ENCODE measurements around the gene DDX54. TPM values are rescaled to one million over a fixed set of nuclear protein-coding genes. Genes with fewer than 3 reads are reported as not detected.

DDX54 gene
- total RNA-seq, 5 donors from 2014 or later (not counting 1 experiment from before 2014, with no cell fraction given): 86.1 to 100.0 (median 88.0) TPM

- WGBS (ENCODE audit: insufficient coverage): 0% methylated on average over 18 of the region's 20 CpGs
- Histone ChIP-seq H3K36me3 (ENCODE audit: control insufficient read depth in 2 of 2, extremely low read depth in 1 of 2, insufficient read depth in 1 of 2, low read length in 1 of 2) (peaks cover 3 to 19% of the 10 kb centered on the region in 2 donors), H3K4me3 (ENCODE audit: control insufficient read depth in 1 of 2, extremely low read depth in 1 of 2, low read length in 1 of 2) (peak overlapping the region; percentile 80 to 99), H3K9me3 (no peaks in the 10 kb centered on the region), H3K4me1 (ENCODE audit: control insufficient read depth in 1 of 2, extremely low read depth in 1 of 2, insufficient read depth in 2 of 2, low read length in 2 of 2) (peaks cover 11 to 47% of the 10 kb centered on the region in 2 experiments), H3K27me3 (replicated peaks in 1 of 2; ENCODE audit: control insufficient read depth in 2 of 2, extremely low read depth in 1 of 2, insufficient read depth in 2 of 2, low read length in 1 of 2) (peaks cover 0 to 2% of the 10 kb centered on the region in 2 experiments), H3K27ac (ENCODE audit: low read length) (peak overlapping the region; percentile 95)
- Mint-ChIP-seq H3K27ac (peak overlapping the region; percentile 94 to 95), H3K36me3 (peaks cover 20% of the 10 kb centered on the region), H3K9me3 (no peaks in the 10 kb centered on the region), H3K4me1 (peaks cover 31 to 53% (median 43%) of the 10 kb centered on the region in 3 donors), H3K4me3 (peak overlapping the region; percentile 90 to 95 (median 94)), H3K27me3 (no peaks in the 10 kb centered on the region)
- ATAC-seq (replicated peaks in 1 of 4) (peak; percentile 85 to 86 (median 85)), DNase-seq (peak; percentile 74 to 92 (median 82))
- CTCF ChIA-PET: interaction anchor here in 1 of 2 donors (0.7 to 1.6 kb wide), 2 partner anchors 136 to 192 kb away, joined by 3 to 7 read pairs; no protein-coding TSS in a partner anchor
- POLR2A ChIA-PET: interaction anchor here in 1 of 2 donors (0.6 kb wide), 1 partner anchor 206 kb away, joined by 4 read pairs; the partner anchor contains the start of gene OAS2
Measured at GRCh38 chr12:113184900-113185179, 438 bp downstream of the DDX54 start.

GRCh38 chr12:113184098-113184899, 979 bp downstream of the DDX54 start:
- H3K4me3 ChIP-seq (ENCODE audit: control insufficient read depth in 1 of 2, extremely low read depth in 1 of 2, low read length in 1 of 2): peak overlapping the region; percentile 80 to 99
- Mint-ChIP-seq H3K4me3 (peak overlapping the region; percentile 90 to 95 (median 94)), H3K4me1 (peaks cover 31 to 51% (median 41%) of the 10 kb centered on the region in 3 donors), H3K27me3 (no peaks in the 10 kb centered on the region), H3K36me3 (peaks cover 24% of the 10 kb centered on the region), H3K9me3 (no peaks in the 10 kb centered on the region), H3K27ac (peak overlapping the region; percentile 94 to 95)
- peaks cover 6 to 23% of the 10 kb centered on the region in 2 donors for H3K36me3 ChIP-seq (ENCODE audit: control insufficient read depth in 2 of 2, extremely low read depth in 1 of 2, insufficient read depth in 1 of 2, low read length in 1 of 2)
- DNase-seq: peak in 6 of 35 experiments; percentile 65 to 76 (median 72)
- ChIA-PET POLR2A (no interaction called here), CTCF (interaction anchor here in 1 of 2 donors (0.5 to 1.6 kb wide), 2 partner anchors 39 to 191 kb away, joined by 3 to 7 read pairs; no protein-coding TSS in a partner anchor)
- 13% methylated on average over 14 of the region's 26 CpGs for WGBS (ENCODE audit: insufficient coverage)
- no peaks in the 10 kb centered on the region for H3K9me3 ChIP-seq
- peak overlapping the region; percentile 95 for H3K27ac ChIP-seq (ENCODE audit: low read length)
- peaks cover 11 to 47% of the 10 kb centered on the region in 2 experiments for H3K4me1 ChIP-seq (ENCODE audit: control insufficient read depth in 1 of 2, extremely low read depth in 1 of 2, insufficient read depth in 2 of 2, low read length in 2 of 2)
- peaks cover 0 to 2% of the 10 kb centered on the region in 2 experiments for H3K27me3 ChIP-seq (replicated peaks in 1 of 2; ENCODE audit: control insufficient read depth in 2 of 2, extremely low read depth in 1 of 2, insufficient read depth in 2 of 2, low read length in 1 of 2)
- peak; percentile 59 to 66 (median 62) for ATAC-seq (replicated peaks in 1 of 4)

DNA sequence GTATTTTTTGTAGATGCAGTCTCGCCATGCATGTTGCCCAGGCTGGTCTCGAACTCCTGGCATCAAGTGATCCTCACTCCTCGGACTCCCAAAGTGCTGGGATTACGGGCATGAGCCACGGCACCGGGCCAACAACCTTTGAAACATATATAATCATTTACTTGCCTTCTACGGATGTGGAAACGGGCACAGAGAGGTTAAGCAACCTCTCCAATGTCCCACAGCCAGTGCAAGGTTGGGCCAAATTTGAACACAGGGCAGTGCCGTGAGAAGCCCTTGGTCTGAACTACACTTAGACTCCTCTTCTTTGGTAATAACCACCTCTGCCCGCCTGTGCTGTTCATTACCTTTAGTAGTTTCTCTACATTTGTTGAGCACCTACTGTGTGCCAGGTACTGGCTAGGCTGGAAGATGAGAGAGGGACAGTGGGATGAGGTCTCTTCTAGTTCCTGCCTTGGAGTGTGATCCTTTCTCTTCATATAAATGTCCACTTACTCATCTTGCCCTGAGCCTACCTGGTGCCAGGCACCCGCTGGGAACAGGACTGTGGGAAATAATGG, 2.2 kb downstream of the DDX54 start:
- Histone ChIP-seq H3K27ac (ENCODE audit: low read length) (no peak overlapping the region), H3K4me1 (ENCODE audit: control insufficient read depth in 1 of 2, extremely low read depth in 1 of 2, insufficient read depth in 2 of 2, low read length in 2 of 2) (peaks cover 11 to 47% of the 10 kb centered on the region in 2 experiments), H3K4me3 (ENCODE audit: control insufficient read depth in 1 of 2, extremely low read depth in 1 of 2, low read length in 1 of 2) (no peak overlapping the region), H3K36me3 (ENCODE audit: control insufficient read depth in 2 of 2, extremely low read depth in 1 of 2, insufficient read depth in 1 of 2, low read length in 1 of 2) (peaks cover 13 to 32% of the 10 kb centered on the region in 2 donors), H3K9me3 (no peaks in the 10 kb centered on the region), H3K27me3 (replicated peaks in 1 of 2; ENCODE audit: control insufficient read depth in 2 of 2, extremely low read depth in 1 of 2, insufficient read depth in 2 of 2, low read length in 1 of 2) (peaks cover 0 to 2% of the 10 kb centered on the region in 2 experiments)
- peak overlapping the region; percentile 5 to 43 for H3K27ac Mint-ChIP-seq
- no peak for DNase-seq
- ATAC-seq (replicated peaks in 1 of 4): no peak
- ChIA-PET CTCF (interaction anchor here in 1 of 2 donors (0.6 kb wide), 1 partner anchor 9 kb away, joined by 3 read pairs; no protein-coding TSS in a partner anchor), POLR2A (no interaction called here)
- WGBS (ENCODE audit: insufficient coverage): 100% methylated on average over 6 of the region's 11 CpGs
- H3K36me3 Mint-ChIP-seq: peaks cover 30% of the 10 kb centered on the region
- peaks cover 31 to 46% (median 40%) of the 10 kb centered on the region in 3 donors for H3K4me1 Mint-ChIP-seq
- H3K4me3 Mint-ChIP-seq: peak overlapping the region; percentile 90 to 95 (median 94)
- no peaks in the 10 kb centered on the region for H3K27me3 Mint-ChIP-seq
- H3K9me3 Mint-ChIP-seq: no peaks in the 10 kb centered on the region

GRCh38 chr12:113181975-113182374, 3.3 kb downstream of the DDX54 start:
- POLR2A ChIA-PET: interaction anchor here in 1 of 2 donors (0.7 kb wide), 1 partner anchor 137 kb away, joined by 3 read pairs; no protein-coding TSS in a partner anchor
- H3K36me3 Mint-ChIP-seq: peaks cover 36% of the 10 kb centered on the region
- Histone ChIP-seq H3K36me3 (ENCODE audit: control insufficient read depth in 2 of 2, extremely low read depth in 1 of 2, insufficient read depth in 1 of 2, low read length in 1 of 2) (peaks cover 20 to 43% of the 10 kb centered on the region in 2 donors), H3K4me3 (ENCODE audit: control insufficient read depth in 1 of 2, extremely low read depth in 1 of 2, low read length in 1 of 2) (no peak overlapping the region), H3K27me3 (replicated peaks in 1 of 2; ENCODE audit: control insufficient read depth in 2 of 2, extremely low read depth in 1 of 2, insufficient read depth in 2 of 2, low read length in 1 of 2) (peaks cover 0 to 2% of the 10 kb centered on the region in 2 experiments), H3K4me1 (ENCODE audit: control insufficient read depth in 1 of 2, extremely low read depth in 1 of 2, insufficient read depth in 2 of 2, low read length in 2 of 2) (peaks cover 11 to 41% of the 10 kb centered on the region in 2 experiments), H3K9me3 (no peaks in the 10 kb centered on the region), H3K27ac (ENCODE audit: low read length) (no peak overlapping the region)
- ATAC-seq (replicated peaks in 1 of 4): no peak
- H3K9me3 Mint-ChIP-seq: no peaks in the 10 kb centered on the region
- peaks cover 25 to 39% (median 33%) of the 10 kb centered on the region in 3 donors for H3K4me1 Mint-ChIP-seq
- WGBS (ENCODE audit: insufficient coverage): no CpG with 5 or more reads among the region's 3 CpGs
- CTCF ChIA-PET: interaction anchor here in 1 of 2 donors (0.7 kb wide), 1 partner anchor 161 kb away, joined by 4 read pairs; no protein-coding TSS in a partner anchor
- DNase-seq: no peak
- H3K27me3 Mint-ChIP-seq: no peaks in the 10 kb centered on the region
- peak overlapping the region in 1 of 2 donors; percentile 58 for H3K27ac Mint-ChIP-seq
- H3K4me3 Mint-ChIP-seq: no peak overlapping the region

DNA sequence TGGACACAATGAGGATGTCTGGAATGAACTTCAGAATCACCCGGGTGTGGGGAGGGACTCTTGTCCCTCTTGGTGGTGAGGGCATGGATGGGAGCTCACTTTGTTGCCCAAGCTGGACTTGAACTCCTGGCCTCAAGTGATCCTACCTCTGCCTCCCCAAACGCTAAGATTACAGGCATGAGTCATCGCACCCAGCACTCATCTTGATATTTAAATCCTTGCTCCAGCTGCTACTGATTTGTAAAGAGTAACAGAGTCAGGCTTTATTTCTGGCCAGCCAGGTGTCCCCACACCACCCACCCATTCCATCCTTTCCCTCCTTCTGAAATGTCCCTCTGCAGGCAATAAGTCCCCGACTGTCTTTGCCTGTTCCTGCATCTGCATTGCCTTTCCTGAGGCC, 4.9 kb downstream of the DDX54 start:
- H3K9me3 ChIP-seq: no peaks in the 10 kb centered on the region
- H3K27ac ChIP-seq (ENCODE audit: low read length): no peak overlapping the region
- H3K4me1 ChIP-seq (ENCODE audit: control insufficient read depth in 1 of 2, extremely low read depth in 1 of 2, insufficient read depth in 2 of 2, low read length in 2 of 2): peaks cover 4 to 29% of the 10 kb centered on the region in 2 experiments
- 93% methylated on average over 3 of the region's 4 CpGs for WGBS (ENCODE audit: insufficient coverage)
- no peak for DNase-seq
- no peaks in the 10 kb centered on the region for H3K9me3 Mint-ChIP-seq
- H3K36me3 ChIP-seq (ENCODE audit: control insufficient read depth in 2 of 2, extremely low read depth in 1 of 2, insufficient read depth in 1 of 2, low read length in 1 of 2): peaks cover 23 to 52% of the 10 kb centered on the region in 2 donors
- H3K4me3 Mint-ChIP-seq: no peak overlapping the region
- H3K27me3 Mint-ChIP-seq: no peaks in the 10 kb centered on the region
- ChIA-PET CTCF (no interaction called here), POLR2A (interaction anchor here in 1 of 2 donors (0.7 kb wide), 1 partner anchor 10 kb away, joined by 3 read pairs; no protein-coding TSS in a partner anchor)
- ATAC-seq (replicated peaks in 1 of 4): no peak
- H3K4me1 Mint-ChIP-seq: peaks cover 15 to 29% (median 23%) of the 10 kb centered on the region in 3 donors
- H3K36me3 Mint-ChIP-seq: peaks cover 46% of the 10 kb centered on the region
- no peak overlapping the region for H3K27ac Mint-ChIP-seq
- no peak overlapping the region for H3K4me3 ChIP-seq (ENCODE audit: control insufficient read depth in 1 of 2, extremely low read depth in 1 of 2, low read length in 1 of 2)
- peaks cover 0 to 2% of the 10 kb centered on the region in 2 experiments for H3K27me3 ChIP-seq (replicated peaks in 1 of 2; ENCODE audit: control insufficient read depth in 2 of 2, extremely low read depth in 1 of 2, insufficient read depth in 2 of 2, low read length in 1 of 2)

DNA sequence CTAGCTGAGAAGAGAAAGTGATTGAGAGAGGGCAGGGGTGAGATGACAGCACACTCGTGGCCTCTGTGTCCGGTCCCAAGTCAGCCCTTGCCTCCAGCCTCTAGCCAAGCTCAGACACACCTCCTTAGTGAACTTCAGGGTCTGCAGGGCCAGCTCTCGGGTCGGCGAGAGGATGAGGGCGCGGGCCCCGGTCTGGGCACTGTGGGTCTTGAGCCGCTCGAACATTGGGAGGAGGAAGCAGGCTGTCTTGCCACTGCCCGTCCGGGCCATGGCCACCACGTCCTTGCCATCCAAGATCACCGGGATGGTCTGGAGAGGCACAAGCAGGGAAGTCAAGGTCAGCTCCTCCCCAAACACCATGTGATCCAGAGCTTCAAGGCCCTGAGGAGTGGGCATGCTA, 6.3 kb downstream of the DDX54 start:
- Mint-ChIP-seq H3K27ac (no peak overlapping the region), H3K4me1 (peaks cover 15 to 23% (median 20%) of the 10 kb centered on the region in 3 donors), H3K27me3 (no peaks in the 10 kb centered on the region), H3K36me3 (peaks cover 52% of the 10 kb centered on the region), H3K9me3 (no peaks in the 10 kb centered on the region), H3K4me3 (no peak overlapping the region)
- POLR2A ChIA-PET: no interaction called here
- 97% methylated on average over 12 of the region's 14 CpGs for WGBS (ENCODE audit: insufficient coverage)
- no peak overlapping the region for H3K27ac ChIP-seq (ENCODE audit: low read length)
- CTCF ChIA-PET: interaction anchor here in 1 of 2 donors (0.6 kb wide), 1 partner anchor 702 kb away, joined by 3 read pairs; no protein-coding TSS in a partner anchor
- H3K4me1 ChIP-seq (ENCODE audit: control insufficient read depth in 1 of 2, extremely low read depth in 1 of 2, insufficient read depth in 2 of 2, low read length in 2 of 2): peaks cover 4 to 29% of the 10 kb centered on the region in 2 experiments
- H3K27me3 ChIP-seq (replicated peaks in 1 of 2; ENCODE audit: control insufficient read depth in 2 of 2, extremely low read depth in 1 of 2, insufficient read depth in 2 of 2, low read length in 1 of 2): peaks cover 0 to 2% of the 10 kb centered on the region in 2 experiments
- H3K36me3 ChIP-seq (ENCODE audit: control insufficient read depth in 2 of 2, extremely low read depth in 1 of 2, insufficient read depth in 1 of 2, low read length in 1 of 2): peaks cover 23 to 64% of the 10 kb centered on the region in 2 donors
- no peaks in the 10 kb centered on the region for H3K9me3 ChIP-seq
- ATAC-seq (replicated peaks in 1 of 4) (no peak), DNase-seq (no peak)
- no peak overlapping the region for H3K4me3 ChIP-seq (ENCODE audit: control insufficient read depth in 1 of 2, extremely low read depth in 1 of 2, low read length in 1 of 2)
